BLaER1 treated with 17β-estradiol and CSF1 and Interleukin-3, amounts not matched to agents 10 nM and 100 nM (cell line): Measurements from ENCODE around the gene TMPRSS11E.
"Not testable (repeated sequence)": the region's sequence is repeated elsewhere in the genome, so short reads cannot be mapped to it uniquely, and the experiment has no call there.

Experiments
- H3K27ac ChIP-seq, 11 experiments: shearing (Covaris generic); formaldehyde crosslinking; 2 replicates each; pipeline ENCODE4 v1.8.1; 2022
- H3K27me3 ChIP-seq, 11 experiments: shearing (Covaris generic); formaldehyde crosslinking; 2 replicates each; pipeline ENCODE4 v1.8.1; 2022
- H3K36me3 ChIP-seq, 11 experiments: shearing (Covaris generic); formaldehyde crosslinking; 2 replicates each; pipeline ENCODE4 v1.8.1; 2022
- H3K4me1 ChIP-seq, 10 experiments: shearing (Covaris generic); formaldehyde crosslinking; 2 replicates each; pipeline ENCODE4 v1.8.1; 2022
- H3K4me2 ChIP-seq, 11 experiments: shearing (Covaris generic); formaldehyde crosslinking; 2 replicates each; pipeline ENCODE4 v1.8.1; 2022
- H3K4me3 ChIP-seq, 10 experiments: shearing (Covaris generic); formaldehyde crosslinking; 2 replicates each; pipeline ENCODE4 v1.8.1; 2022
- H3K9ac ChIP-seq, 11 experiments: shearing (Covaris generic); formaldehyde crosslinking; 2 replicates each; pipeline ENCODE4 v1.8.1; 2022
- H3K9me3 ChIP-seq, 11 experiments: shearing (Covaris generic); formaldehyde crosslinking; replicated peaks in 1 of 11; 2 replicates each; pipeline ENCODE4 v1.8.1; 2022
- H4K20me1 ChIP-seq, 11 experiments: shearing (Covaris generic); formaldehyde crosslinking; 2 replicates each; pipeline ENCODE4 v1.8.1; 2022
- Cebpa-rat ChIP-seq, 11 experiments: shearing (Covaris generic); IDR thresholded peaks; 2 replicates each; pipeline ENCODE4 v1.8.1; 2022

Gene TMPRSS11E

GRCh38 chr4:68535974-68536373 lies 88.7 kb downstream of the TMPRSS11E start:
- H3K4me1 ChIP-seq: no peaks in the 10 kb centered on the region
- no peak overlapping the region for H3K4me2 ChIP-seq
- H3K27ac ChIP-seq: no peak overlapping the region

GRCh38 chr4:68536375-68536774 lies 89.1 kb downstream of the TMPRSS11E start:
- H3K4me3 ChIP-seq: no peak overlapping the region
- no peaks in the 10 kb centered on the region for H3K27me3 ChIP-seq
- H3K36me3 ChIP-seq: no peaks in the 10 kb centered on the region
- no peaks in the 10 kb centered on the region for H4K20me1 ChIP-seq
- TF ChIP-seq Cebpa-rat (IDR thresholded peaks at IDR 0.05): no peak
- no peaks in the 10 kb centered on the region for H3K9me3 ChIP-seq
- H3K27ac ChIP-seq: no peak overlapping the region
- H3K4me2 ChIP-seq: no peak overlapping the region
- H3K9ac ChIP-seq: no peak overlapping the region
- H3K4me1 ChIP-seq: no peaks in the 10 kb centered on the region

More at GRCh38 chr4:68535974-68536373, 88.7 kb downstream of the TMPRSS11E start:
- no peak for TF ChIP-seq Cebpa-rat (IDR thresholded peaks at IDR 0.05)
- Histone ChIP-seq H4K20me1 (no peaks in the 10 kb centered on the region), H3K27me3 (no peaks in the 10 kb centered on the region), H3K36me3 (no peaks in the 10 kb centered on the region), H3K4me3 (no peak overlapping the region), H3K9ac (no peak overlapping the region), H3K9me3 (no peaks in the 10 kb centered on the region)

GRCh38 chr4:68542742-68543141 lies 95.5 kb downstream of the TMPRSS11E start:
- H3K27ac ChIP-seq, H3K36me3 ChIP-seq, H3K9ac ChIP-seq, H3K4me2 ChIP-seq, H4K20me1 ChIP-seq, H3K27me3 ChIP-seq, H3K9me3 ChIP-seq, H3K4me1 ChIP-seq, H3K4me3 ChIP-seq: not testable (repeated sequence)
